ENCODE data around the gene CD46.

Gene CD46

GRCh38 chr1:207797229-207797973 is 45.5 kb downstream of the CD46 start:
- DNase-seq (ENCODE audit: low spot score), result peak; percentile 71

DNA sequence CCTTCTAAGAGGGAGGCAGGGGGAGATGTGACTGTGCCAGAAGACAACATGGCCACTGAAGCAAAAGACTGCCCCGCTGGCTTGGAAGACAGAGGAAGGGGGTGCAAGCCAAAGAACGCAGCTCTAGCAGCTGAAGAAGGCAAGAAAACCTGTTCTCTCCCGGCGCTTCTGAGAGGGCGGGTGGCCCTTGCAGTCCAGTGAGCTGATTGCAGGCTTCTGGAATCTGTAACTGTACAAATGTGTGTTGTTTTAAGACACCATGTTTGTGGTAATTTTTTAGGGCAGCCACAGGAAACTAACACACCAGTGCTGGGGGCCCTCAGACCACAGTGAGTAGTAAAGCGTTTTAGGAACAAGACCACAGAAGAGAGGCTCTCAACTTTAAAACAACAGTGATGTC is 47.0 kb downstream of the CD46 start:
- DNase-seq (ENCODE audit: low spot score), result no peak

GRCh38 chr1:207799989-207800648 is 48.3 kb downstream of the CD46 start:
- DNase-seq (ENCODE audit: low spot score), result no peak

DNA sequence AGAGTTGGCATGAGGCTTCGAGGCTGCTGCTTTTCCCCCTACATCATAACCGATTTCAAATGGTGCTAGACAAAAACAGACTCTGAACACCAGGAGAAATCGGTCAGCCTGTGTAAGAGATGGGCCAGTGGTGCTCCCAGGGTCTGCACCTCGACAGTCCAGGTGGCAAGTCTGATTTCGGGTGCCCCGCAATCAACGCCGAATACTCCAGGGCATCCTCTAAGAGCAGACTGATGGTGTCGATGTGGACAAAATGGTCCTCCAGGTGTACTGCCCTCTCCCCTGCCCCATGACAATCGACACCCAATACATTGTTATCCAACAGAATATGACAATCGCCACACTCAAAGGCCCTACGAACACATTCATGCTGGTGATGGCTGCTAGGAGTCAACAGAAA is 50.0 kb downstream of the CD46 start:
- DNase-seq (ENCODE audit: low spot score), result no peak

- no peak for DNase-seq (ENCODE audit: low spot score)
Observed at GRCh38 chr1:207803678-207804077, 51.8 kb downstream of the CD46 start.

DNA sequence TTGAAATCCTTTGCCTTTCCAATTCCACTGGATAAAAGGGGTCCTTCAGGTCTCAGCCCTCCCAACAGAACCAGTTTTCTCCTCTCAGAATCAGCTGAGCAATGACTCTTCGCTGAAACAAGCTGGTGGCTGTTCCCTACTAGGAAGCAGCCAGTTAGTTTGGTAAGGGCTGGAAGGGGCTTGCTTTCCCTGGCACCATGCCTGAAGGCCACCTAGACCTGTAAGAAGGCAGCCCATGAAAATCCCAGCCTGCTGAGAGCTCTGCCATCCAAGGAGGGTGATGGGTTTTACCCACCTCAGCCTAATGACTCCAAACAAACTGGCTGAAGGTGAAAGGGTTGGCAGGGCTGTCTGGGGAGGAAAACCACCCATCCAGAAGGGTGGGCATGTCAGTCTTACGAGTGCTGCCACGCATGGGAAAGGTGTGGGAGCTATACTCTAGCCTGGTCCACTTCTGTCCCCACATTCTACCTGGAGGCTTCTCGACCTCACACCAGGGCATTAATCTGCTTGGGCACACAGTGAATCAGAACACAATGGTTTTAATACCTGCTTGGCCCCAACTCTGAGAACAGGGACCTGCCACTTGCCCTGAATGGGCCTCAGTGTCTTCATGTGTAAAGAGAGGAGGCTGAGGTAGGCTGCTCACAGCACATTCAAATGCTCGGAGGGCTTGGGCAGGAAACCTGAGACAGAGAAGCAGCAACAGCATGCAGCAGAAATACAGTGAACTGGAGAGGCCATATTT is 53.0 kb downstream of the CD46 start:
- DNase-seq (ENCODE audit: low spot score), result no peak

GRCh38 chr1:207805841-207806421 is 54.1 kb downstream of the CD46 start:
- DNase-seq (ENCODE audit: low spot score), result peak; percentile 88

GRCh38 chr1:207806531-207807325 is 54.9 kb downstream of the CD46 start:
- no peak for DNase-seq (ENCODE audit: low spot score)

- DNase-seq (ENCODE audit: low spot score), result no peak
Observed at GRCh38 chr1:207807326-207807689, 55.5 kb downstream of the CD46 start.

- no peak for DNase-seq (ENCODE audit: low spot score)
Observed at GRCh38 chr1:207807690-207808321, 56.0 kb downstream of the CD46 start.

- no peak for DNase-seq (ENCODE audit: low spot score)
Observed at GRCh38 chr1:207808322-207808705, 56.5 kb downstream of the CD46 start.

- no peak for DNase-seq (ENCODE audit: low spot score)
Observed at GRCh38 chr1:207808911-207809555, 57.2 kb downstream of the CD46 start.

- peak; percentile 75 for DNase-seq (ENCODE audit: low spot score)
Observed at GRCh38 chr1:207810173-207810572, 58.3 kb downstream of the CD46 start.

DNA sequence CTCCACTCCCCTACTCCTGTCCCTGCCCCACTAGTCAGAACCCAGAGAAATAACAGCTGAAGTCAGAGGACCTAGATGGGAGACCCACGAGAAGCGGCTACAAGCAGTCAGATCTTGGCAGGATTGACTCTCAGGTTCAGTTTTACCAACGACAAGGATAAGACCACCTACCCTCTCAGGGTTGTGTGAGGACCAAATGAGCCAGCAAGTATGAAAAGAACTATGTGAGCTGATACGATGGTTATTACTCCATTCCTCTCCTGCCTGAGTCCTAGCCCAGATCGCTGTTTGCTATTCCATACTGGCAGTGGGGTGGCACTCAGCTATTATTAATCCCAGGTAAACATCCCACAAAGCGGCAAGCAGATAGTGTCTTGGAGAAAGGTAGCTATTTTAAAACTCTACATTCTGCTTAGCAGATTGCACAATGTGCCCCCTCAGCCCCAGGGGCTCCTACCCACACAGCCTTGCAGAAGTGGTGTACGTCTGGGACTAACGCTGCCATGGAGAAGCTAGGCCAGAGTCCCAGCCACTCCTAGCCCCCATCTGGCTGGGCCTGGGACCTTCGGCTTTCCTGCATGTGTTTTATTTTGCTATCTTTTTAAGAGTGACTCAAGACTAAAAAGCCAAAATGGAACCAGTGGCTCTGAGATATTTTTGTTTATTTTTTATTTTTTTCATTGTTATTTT is 58.9 kb downstream of the CD46 start:
- no peak for DNase-seq (ENCODE audit: low spot score)

GRCh38 chr1:207811319-207811718 is 59.5 kb downstream of the CD46 start:
- DNase-seq (ENCODE audit: low spot score), result no peak

- peak; percentile 73 for DNase-seq (ENCODE audit: low spot score)
Observed at GRCh38 chr1:207811920-207812720, 60.3 kb downstream of the CD46 start.

DNA sequence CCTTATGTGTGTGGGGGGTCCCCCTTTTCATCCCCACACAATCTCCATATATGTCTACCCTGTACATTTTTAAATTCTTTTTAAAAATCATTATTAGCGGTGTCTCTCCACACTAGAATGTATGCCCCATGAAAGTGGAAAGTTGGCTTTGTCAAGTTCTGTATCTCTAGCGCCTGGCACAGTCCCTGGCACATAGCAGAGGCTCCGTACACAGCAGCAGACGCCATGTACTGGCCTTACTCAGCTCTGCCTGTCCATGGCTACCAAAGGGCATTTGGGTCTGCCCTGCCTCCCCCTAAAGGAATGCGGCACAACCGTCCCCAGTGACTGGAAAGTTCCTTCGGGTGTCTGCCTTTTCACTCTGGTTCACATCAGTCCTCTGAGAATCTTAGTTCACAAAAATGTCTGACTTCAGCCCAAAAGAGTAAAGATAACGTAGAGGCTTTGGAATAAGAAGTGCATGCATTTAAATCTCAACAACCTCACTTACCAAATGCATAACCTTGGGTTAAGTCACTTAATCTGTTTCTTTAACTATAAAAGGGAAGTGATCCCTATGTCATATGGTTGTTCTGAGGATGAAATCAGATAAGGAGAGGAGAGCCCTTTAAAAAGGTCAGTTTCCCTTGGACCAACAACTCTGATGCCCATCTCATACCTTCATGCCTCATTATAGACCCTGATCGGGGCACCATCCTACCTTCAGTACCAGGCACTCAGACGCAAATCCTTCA is 61.1 kb downstream of the CD46 start:
- no peak for DNase-seq (ENCODE audit: low spot score)

GRCh38 chr1:207813512-207813881 is 61.6 kb downstream of the CD46 start:
- DNase-seq (ENCODE audit: low spot score), result no peak

DNA sequence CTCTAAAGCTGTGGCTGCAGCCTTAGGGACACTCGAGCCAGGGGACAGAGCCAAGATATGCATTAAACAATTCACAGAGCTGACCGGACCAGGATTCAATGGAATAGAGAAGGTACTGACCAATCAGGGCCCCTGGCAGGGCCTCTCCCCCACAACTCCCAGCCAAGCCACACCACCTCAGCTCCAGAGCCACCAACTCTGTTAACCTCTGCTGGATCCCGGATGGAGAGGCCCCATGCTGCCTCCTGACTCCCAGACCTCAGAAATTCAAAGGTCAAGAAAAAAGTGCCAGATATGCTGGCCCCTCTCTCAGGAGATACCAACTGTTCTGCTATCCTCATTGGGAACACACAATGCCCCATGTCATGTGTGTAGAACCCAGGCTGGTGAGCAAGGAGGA is 62.1 kb downstream of the CD46 start:
- no peak for DNase-seq (ENCODE audit: low spot score)
